Activated CD4-positive, alpha-beta T cell treated with anti-CD3 and anti-CD28 coated beads, Interleukin-10, Interleukin-2, amounts not matched to agents 100 ng/mL and 50 ng/mL, durations not matched to agents 16 hours and 8 hours (primary cell): ENCODE results near the gene EXD3.
A peak's percentile ranks its signal among the peaks of the same experiment; 100 is the strongest.
"Not testable (repeated sequence)": the region's sequence is repeated elsewhere in the genome, so short reads cannot be mapped to it uniquely, and the experiment has no call there.

Experiments used
- DNase-seq: peaks from one replicate; pipeline ENCODE4 v3.0.0-alpha.2; 2020

EXD3 gene

DNA sequence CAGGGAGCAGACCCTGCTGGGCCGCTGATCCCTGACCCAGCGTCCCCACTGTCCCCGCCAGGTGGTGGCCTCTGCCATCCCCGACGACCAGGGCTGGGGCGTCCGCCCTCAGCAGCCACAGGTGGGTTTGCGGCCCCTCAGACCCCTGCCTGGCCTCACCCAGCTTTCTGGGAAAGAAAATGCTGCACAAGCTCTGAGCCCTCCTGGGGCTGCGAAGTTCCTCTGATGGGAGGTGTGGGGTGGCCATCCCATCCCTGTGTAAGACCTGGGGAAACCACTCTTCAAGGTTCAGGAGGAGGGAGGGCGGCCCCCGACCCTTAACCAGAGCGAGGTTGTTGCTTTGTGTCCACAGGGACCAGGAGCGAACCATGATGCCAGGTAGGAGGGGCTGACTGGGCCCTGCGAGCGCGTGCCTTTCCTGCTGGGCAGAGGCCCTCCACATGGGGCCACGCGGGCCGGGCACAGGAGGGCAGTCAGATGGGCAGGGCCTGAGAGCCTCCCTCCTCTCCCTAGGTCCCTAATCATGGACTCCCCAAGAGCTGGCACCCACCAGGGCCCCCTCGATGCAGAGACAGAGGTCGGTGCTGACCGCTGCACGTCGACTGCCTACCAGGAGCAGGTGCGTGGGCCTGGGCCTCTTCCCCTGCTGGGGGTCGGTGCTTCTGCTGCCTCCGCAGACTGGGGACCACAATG, 7.9 kb upstream of the EXD3 start:
- DNase-seq, result no peak

DNA sequence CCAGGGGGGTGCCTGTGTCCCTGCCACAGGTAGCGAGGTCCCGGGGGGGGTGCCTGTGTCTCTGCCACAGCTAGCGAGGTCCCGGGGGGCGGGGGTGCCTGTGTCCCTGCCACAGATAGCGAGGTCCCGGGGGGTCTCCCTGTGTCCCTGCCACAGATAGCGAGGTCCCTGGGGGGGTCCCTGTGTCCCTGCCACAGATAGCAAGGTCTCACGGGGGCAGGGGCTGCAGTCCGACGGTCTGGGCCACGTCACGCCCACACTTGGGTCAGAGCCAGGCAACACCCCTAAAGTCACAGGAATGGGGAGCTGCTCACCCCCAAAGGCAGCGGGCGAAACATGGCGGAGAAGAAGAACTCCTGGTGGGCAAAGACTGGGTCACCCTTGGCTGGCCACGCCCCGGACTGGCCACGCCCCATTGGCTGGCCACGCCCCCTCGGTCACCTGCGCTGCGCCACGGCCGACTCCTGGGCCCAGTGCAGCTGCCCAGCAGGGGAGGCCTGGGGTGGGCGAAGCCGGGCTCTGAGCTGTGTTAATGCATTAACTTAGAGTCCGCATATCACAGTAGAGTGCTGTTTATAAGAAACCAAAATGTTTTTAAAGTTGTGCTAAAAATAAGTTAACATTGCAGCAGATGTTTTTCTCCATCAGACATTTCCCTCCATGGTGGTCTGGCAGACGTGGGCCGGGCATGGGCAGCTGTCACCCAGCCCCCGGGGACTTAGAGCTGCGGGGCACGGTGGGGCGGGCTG, 7.2 kb upstream of the EXD3 start:
- no peak for DNase-seq

DNA sequence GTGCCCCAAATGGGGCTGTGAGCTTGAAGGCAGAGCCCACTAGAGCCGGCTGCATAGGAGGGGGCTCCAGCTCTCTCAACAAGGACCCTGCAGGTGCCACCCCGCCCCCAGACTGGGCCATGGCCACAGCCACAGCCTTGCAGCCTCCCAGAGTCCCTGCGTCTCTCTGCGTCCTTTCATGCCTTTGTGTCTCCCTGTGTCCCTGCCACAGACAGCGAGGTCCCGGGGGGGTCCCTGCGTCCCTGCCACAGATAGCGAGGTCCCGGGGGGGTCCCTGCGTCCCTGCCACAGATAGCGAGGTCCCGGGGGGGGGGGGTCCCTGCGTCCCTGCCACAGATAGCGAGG, 6.6 kb upstream of the EXD3 start:
- no peak for DNase-seq

DNA sequence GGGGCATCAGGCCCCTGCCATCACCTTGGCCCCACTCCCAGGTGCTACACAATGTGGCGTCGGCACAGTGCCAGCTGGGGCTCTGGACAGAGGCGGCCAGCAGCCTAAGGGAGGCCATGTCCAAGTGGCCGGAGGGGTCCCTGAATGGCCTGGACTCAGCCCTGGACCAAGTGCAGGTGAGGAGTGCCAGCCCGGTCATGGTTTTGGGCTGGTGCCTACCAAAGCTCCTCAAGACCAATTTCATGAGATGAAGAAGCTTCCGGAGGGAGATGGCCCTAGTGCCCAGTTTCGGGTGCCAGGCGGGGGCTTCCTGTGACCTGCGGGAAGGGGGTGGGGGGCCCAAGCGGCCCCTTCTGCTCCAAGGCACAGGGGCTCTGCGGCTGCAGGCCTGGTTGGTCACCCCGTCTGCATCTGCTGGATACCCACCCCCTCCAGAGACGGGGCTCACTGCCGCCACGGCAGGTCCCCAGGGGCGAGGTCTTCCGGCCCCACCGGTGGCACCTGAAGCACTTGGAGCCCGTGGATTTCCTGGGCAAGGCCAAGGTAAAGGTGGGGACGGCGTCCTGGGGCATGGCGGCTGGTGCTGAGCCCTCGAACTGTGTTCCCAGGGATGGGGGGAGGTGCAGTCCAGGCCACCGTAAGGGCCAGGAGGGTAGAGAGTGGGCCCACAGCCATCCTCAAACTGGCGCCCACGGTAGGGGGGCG, 6.0 kb upstream of the EXD3 start:
- no peak for DNase-seq

DNA sequence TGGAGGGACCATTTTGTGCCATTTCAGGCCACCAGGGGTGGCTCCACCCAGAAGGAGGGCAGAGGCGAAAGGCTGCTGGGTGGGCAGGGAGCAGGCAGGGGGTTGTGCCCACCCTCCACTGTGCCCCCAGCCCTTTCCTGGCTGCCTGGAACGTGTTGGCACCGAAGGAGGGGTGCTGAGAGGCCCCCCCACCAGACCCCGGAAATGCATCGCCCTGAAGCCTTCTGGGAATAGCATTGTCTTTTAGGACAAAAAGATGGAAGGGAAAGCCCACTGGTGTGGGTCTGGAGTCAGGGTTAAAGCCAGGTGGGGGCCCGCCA, 5.3 kb upstream of the EXD3 start:
- DNase-seq, result no peak

DNA sequence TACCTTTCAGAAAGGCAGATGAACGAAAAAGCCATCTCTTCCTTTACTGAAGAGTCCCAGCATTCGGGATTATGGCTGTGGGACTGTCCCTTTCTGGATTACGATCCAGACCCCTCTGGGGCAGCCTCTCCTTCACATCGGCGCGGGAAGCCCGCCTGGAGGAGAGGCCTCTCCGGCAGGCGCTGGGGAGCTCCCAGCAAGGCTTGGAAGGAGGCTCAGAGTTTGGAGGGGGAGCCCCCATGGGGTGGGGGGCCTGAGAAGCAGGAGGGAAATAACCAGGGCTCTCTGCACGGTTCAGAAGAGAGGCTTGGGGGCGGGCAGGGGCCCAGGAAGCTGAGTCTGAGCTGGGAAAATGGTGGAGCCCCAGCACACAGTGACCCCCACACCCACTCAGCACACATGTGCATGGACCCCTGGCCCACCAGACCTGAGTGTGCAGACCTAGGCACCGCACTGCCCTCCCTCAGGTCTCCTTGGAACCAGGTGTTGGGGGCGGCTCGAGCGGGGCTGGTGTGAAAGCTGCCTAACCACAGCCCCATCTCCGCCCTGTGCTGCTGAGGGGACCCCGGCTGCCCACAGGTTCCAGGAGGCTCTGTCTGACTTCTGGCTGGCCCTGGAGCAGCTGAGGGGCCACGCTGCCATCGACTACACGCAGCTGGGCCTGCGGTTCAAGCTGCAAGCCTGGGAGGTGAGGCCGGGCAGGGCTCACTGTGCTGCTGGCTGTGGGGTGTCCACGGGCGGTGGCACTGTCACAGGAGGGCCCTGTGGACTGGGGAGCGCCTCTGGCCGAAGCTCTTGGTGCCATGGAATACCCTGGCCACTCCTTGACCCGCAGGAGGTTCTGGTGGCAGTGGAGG, 4.7 kb upstream of the EXD3 start:
- no peak for DNase-seq

DNA sequence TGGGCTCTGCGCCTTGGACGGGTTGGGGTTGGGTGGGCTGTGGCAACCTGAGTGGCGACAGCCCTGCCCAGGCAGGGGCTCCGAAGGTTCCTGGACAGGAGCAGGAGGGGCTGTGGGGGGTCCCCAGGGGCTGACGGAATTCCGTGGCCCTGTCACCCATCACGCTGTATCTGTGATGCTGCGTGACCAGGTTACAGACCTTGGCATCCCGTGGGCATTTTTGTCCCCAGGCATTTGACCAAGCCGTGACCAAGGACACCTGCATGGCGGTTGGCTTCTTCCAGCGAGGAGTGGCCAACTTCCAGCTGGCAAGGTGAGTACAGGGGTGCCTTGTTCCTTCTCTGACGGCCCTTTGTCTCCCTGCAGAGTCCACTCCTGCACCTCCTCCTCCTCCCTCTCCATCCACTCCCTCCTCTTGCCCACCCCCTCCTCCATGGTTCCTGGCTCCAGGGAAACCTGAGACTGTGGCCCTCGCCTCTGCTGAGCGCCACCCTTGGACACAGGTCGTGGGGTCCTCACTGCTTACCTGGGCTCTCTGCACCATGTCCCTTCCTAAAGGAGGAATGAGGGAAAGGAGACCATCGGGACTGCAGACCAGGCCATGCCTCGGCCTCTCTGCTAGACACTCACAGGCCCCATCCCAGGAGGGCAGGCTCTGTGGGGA, 3.2 kb upstream of the EXD3 start:
- DNase-seq, result no peak

DNA sequence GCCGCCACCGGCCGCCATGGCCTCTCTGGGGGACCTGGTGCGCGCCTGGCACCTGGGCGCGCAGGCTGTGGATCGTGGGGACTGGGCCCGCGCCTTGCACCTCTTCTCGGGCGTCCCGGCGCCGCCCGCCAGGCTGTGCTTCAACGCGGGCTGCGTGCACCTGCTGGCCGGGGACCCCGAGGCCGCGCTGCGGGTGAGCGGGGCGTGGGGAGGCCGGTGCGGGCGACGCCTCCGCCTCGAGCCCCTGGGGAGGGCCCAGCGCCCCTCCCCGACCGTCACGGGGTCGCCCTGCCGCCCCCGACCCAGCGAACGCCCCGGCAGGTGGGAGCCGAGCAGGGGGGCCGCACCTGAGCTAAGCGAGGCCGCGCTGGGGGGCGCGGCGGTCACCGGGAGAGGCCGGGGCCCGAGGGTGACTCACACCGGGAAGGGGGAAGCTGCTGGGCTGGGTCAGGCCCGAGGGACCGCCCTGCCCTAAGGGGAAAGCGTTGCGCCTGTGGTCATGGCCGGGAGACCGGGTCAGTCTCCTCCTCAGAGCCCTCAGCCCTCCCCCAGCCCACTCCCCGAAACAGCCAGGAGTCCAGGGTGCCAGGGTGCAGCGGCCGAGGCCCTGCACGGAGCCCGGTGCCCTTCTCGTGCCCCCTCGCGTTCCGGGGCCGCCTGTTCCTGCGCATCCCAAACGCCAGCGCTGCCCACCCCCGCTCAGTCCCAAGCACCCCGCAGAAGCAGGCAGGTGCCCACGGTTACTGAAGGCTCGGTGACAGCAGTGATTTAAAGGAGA, 741 bp upstream of the EXD3 start:
- no peak for DNase-seq

DNA sequence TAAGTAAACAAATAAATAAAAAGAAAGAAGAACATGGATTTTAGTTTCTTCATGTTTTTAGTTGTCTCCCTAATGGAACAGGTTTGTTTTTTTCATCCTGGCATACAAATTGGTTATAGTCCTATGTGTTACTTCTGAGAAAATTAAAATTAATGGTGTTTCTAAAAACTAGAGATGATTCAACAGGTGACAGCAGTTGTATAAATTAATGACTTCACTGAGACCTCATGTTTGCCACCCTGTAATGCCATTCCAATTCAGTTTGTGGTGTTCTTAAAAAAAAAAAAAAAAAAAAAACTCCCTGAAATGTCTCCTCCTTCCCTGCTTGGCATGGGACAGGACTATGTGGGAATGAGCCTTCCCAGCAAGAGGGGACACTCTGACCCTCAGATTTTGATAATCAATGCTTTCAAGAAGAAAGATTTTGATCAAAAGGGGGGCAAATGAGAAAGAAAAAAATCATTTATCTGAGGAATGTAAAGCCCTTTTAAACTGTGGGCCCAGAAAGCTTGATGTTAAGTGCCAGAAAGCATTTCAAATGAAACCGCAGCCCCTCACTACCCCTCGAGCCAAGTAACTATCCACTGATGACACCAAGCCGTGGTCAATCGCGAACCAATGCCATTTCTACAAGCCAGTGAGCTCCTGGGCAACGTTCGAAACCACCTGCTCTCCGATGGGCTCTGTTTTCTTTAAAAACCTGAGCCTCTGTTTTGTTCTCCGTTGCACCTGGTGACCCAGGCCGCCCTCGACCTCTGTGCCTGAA, 941 bp downstream of the EXD3 start:
- no peak for DNase-seq

DNA sequence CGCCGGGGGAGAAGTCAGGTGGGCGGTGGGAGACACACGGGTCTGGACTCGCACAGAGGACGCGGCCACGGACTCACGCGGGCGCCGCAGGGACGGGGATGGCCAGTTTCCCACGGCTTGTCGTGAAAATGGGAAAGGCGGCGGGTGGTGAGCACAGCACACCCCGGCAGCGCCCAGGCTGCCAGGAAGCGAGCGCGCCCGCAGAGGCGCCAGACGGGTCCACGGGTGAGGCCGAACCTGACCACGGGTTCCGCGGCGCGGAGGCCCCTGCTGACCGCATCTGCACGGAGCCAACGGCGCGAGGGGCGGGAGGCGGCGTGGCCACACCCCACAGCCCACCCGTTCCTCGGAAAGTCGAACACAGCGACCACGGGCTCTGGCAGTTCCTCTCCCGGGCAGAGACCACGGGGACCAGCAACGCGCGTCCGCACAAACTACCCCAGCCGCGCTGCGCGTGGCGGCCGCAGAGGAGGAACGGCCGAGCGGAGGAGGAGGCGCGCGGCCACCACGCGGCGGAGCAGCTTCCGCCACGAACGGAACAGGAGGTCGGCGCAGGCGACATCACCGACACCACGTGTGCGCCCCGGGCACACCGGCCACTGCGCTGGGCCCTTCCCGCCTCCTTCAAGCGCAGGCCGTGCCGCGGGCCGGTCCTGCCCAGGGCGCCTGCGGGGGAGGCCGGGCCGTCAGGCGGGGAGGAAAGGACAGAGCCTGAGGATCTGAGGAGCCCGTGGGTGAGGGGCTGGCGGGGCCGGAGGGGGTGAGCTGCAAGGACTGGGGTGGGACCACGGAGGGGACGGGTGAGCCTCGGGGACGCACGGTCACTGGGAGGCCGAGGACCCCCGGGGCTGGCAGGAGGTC, 5.6 kb downstream of the EXD3 start:
- no peak for DNase-seq

DNA sequence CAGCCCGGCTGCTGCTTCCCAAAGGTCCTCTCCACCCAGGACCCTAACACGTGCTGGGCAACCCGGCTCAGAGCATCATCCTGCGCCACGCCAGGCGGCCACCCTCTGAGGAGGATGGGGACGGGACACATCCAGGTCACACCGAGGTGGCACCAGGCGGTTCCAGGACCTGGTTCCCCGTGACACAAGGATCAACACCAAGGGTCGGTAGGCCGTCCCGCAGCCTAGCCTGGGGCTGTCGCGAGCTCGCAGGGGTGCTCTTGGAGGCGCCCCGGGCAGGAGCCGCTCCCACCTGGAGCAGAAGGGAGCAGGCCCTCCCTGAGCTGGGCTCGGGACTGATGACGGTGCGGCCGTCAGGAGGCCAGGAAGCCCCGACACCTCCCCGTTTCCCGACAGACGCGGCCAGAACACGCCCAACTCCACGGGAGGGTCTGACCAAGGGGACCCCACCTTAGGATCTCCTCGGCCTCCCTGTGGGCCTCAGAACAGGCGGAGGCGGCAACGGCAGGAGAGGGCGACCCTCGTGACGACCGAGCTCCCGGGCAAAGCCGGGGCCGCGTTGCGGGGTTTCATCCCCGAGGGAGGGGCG, 6.3 kb downstream of the EXD3 start:
- no peak for DNase-seq

DNA sequence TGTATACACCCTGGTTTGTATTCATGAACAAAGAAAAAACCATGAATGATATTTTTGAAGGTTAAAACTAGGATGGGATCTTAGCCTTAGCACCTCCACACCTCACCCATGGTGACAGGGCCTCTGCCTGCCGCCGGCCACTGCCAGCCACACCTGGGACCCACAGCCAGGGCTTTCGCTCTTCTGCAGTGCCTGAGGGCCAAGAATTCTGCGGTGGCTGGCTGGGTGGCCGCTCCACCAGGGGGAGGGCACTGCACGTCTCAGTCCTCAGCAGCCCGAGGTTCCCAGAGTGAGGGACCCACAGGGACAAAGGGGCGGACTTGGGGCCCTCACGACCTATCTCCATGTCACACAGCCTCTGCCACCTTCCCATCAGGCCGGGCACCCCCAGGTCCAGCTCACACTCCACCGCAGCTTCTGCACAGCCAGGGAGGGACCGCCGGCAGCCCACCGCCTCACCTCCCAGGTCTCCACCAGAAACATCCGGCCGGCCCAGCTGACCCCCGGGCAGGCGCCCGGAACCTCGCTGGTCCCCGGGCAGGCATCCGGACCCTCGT, 6.9 kb downstream of the EXD3 start:
- DNase-seq, result no peak

DNA sequence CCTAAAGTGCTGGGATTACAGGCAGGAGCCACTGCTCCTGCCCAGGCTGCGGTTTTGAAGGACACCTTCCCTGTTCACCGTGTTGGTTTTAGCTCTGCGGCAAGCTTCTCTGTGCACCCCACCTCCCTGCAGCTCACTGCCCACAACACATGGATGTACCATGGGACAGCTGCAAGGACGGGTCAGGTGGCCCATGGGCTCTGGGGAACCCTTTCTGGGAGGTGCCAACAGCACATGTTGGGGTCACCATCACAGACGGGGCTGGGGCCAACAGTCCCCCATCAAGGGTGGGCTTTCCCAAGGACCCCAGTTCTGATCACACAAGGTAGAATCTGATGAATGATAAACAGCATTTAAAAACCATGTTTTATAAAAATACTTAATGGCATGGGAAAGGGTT, 7.5 kb downstream of the EXD3 start:
- no peak for DNase-seq

DNA sequence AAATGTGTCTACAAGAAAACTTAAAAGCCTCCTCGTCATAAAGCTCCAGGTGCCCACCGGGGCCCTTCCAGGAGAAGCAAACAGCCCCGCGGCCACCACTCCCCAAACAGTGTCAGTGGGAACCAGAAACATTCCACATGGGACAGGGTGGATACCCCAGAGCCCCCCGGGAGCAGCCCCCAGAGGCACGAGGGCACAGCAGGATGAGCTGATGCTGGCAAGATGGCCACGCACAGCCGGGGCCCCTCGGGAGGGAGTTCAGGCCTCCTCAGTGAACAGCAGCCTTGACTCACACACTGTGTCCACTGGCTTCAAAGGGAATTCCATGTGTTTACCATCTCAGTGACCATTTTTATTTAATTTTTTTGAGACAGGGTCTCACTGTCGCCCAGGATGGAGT, 10.5 kb downstream of the EXD3 start:
- no peak for DNase-seq

DNA sequence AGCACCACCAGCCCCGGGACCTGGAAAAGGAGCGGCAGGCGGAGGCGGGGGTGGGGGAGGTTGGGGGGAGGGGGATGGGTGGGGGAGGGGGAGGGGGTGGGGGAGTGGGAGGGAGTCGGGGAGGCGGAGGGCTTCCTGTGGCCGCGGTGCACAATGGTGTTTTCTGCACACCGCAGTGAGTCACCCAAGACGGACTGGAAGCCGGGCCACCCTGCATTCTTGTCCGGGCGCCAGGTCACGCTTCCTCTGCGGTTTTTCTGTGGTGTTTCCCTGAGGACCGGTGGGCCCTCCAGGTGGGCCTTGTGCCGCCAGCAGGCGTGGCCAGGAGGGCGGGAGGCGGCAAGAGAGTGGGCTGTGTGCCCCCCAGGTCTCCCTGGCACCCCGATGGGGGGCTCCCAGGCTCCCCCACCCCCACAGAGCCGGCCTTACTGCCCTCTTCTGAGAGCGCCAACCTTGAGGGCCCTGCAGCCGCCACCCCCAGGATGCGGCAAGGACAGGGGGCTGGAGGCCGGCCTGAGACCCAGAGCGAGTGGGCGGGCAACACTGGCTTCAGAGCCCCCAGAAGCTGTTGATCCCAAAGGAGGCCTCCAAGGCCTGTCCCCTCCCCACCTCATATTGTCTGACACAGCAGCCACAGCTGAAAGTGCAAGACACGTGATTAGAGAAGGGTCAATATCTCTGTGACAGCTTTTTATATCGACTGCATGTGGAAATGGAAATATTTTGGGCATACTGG, 11.1 kb downstream of the EXD3 start:
- DNase-seq, result peak; percentile 71

DNA sequence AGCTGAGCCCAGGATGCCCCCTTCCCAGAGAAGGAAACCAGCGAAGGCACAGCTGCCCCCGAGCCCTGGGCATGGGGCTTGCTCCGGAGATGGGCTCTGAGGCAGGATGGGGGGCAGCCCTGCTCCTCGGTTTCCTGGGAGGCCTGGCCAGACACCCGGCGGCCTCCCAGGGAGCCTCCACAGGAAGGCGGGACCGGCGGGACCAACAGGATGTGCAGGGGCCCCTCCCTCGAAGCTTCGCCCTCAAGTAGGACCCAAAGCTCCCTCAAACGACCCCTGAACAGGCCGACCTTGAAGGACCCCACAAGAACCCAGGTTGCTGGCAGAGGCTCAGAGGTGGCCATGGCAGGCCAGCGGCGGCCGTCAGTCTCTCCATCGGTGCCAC, 11.7 kb downstream of the EXD3 start:
- DNase-seq, result no peak

DNA sequence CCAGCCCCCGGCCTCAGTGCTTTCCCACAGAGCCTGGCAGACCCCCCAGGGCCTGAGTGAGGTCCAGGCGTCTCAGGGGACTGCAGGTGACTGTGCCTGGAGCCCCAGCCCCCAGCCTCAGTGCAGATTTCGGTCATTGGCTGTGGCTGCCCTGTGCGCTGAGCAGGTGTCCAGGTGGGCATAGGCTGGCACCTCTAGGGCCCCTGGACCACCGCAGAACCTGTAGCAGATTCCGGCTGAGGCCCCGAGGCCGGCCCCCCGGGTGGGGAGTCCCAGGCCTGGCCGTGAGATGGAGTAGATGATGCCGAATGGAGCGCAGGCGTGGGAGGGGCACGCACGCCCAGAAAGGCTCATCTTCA, 12.1 kb downstream of the EXD3 start:
- no peak for DNase-seq

DNA sequence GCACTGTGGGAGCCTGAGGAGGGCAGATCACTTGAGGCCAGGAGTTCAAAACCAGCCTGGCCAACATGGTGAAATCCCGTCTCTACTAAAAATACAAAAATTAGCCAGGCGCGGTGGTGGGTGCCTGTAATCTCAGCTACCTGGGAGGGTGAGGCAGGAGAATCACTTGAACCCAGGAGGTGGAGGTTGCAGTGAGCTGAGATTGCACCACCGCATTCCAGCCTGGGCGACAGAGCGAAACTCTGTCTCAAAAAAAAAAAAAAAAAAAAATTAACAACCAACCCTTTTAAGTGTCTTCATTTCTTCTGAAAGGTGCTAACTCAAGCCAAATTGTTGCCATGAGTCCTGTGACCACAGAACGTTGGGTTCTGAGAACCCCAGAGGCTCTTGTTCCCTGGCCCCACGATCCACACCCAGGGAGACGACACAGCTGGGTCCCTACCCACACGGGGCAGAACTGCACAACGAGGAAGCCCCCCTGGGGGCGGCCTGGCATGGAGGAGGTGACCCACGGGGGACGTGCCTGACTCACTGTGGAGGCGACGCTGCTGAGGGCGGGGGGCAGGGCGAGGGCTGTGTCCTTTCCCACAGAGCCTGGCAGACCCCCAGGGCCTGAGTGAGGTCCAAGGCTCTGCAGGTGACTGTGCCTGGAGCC, 12.6 kb downstream of the EXD3 start:
- DNase-seq, result not testable (repeated sequence)
